H9 (cell line): ENCODE results near the gene TBC1D1. TPM values are rescaled to one million over a fixed set of nuclear protein-coding genes. Genes with fewer than 3 reads are reported as not detected.

ENCODE experiments used
- DNase-seq: peaks from one replicate; pipeline ENCODE4 v3.0.0-alpha.2; 2017
- H2AFZ ChIP-seq: one replicate; pipeline ENCODE4 v1.6.1; 2013; ENCODE audit warnings: mild to moderate bottlenecking, low read length, control low read depth, moderate library complexity
- H2AK5ac ChIP-seq: 2 replicates; pipeline ENCODE4 v1.6.1; 2013; ENCODE audit warnings: low read length, control low read depth, mixed read lengths; ENCODE audit not compliant: insufficient read length
- H2BK120ac ChIP-seq: one replicate; pipeline ENCODE4 v1.6.1; 2013; ENCODE audit warnings: low read depth, mild to moderate bottlenecking, low read length, control low read depth, inconsistent platforms; ENCODE audit not compliant: poor library complexity, severe bottlenecking
- H2BK12ac ChIP-seq: 2 replicates; pipeline ENCODE4 v1.6.1; 2013; ENCODE audit warnings: low read length, control low read depth, mixed read lengths, low read depth; ENCODE audit not compliant: insufficient read length
- H2BK15ac ChIP-seq: 2 replicates; pipeline ENCODE4 v1.6.1; 2013; ENCODE audit warnings: low read depth, low read length, control low read depth
- H2BK20ac ChIP-seq: one replicate; pipeline ENCODE4 v1.6.1; 2013; ENCODE audit warnings: low read depth, mild to moderate bottlenecking, low read length, control low read depth, inconsistent platforms; ENCODE audit not compliant: poor library complexity, severe bottlenecking
- H2BK5ac ChIP-seq: 2 replicates; pipeline ENCODE4 v1.6.1; 2013; ENCODE audit warnings: low read length, control low read depth, mixed read lengths; ENCODE audit not compliant: insufficient read length
- H3K14ac ChIP-seq: 2 replicates; pipeline ENCODE4 v1.6.1; 2013; ENCODE audit warnings: low read length, control low read depth; ENCODE audit not compliant: insufficient read depth
- H3K18ac ChIP-seq: 2 replicates; pipeline ENCODE4 v1.6.1; 2013; ENCODE audit warnings: low read depth, mild to moderate bottlenecking, mixed read lengths, low read length, control low read depth; ENCODE audit not compliant: insufficient read length
- H3K23ac ChIP-seq: 2 replicates; pipeline ENCODE4 v1.6.1; 2013; ENCODE audit warnings: low read length, control low read depth, mixed read lengths, low read depth; ENCODE audit not compliant: insufficient read length
- H3K23me2 ChIP-seq: 2 replicates; pipeline ENCODE4 v1.6.1; 2013; ENCODE audit warnings: low read depth, mild to moderate bottlenecking, mixed read lengths, low read length, control low read depth; ENCODE audit not compliant: insufficient read length, poor library complexity, severe bottlenecking
- H3K27ac ChIP-seq: 2 replicates; pipeline ENCODE4 v1.5.1; 2013; ENCODE audit warnings: low read length, control low read depth, mixed read lengths, low read depth; ENCODE audit not compliant: insufficient read length
- H3K27me3 ChIP-seq: 2 replicates; pipeline ENCODE4 v1.6.1; 2013; ENCODE audit warnings: low read length, control low read depth, inconsistent platforms; ENCODE audit not compliant: insufficient read depth
- H3K4ac ChIP-seq: 2 replicates; pipeline ENCODE4 v1.6.1; 2013; ENCODE audit warnings: low read depth, mild to moderate bottlenecking, control low read depth, inconsistent platforms, low read length, moderate library complexity
- H3K4me1 ChIP-seq: 2 replicates; pipeline ENCODE4 v1.6.1; 2013; ENCODE audit warnings: low read length, control low read depth, inconsistent platforms; ENCODE audit not compliant: insufficient read depth
- H3K4me2 ChIP-seq: 2 replicates; pipeline ENCODE4 v1.6.1; 2013; ENCODE audit warnings: low read length, control low read depth, mixed read lengths; ENCODE audit not compliant: insufficient read length, insufficient read depth
- H3K56ac ChIP-seq: 2 replicates; pipeline ENCODE4 v1.6.1; 2013; ENCODE audit warnings: low read depth, mild to moderate bottlenecking, mixed read lengths, low read length, control low read depth; ENCODE audit not compliant: insufficient read length
- H3K79me1 ChIP-seq: 2 replicates; pipeline ENCODE4 v1.6.1; 2013; ENCODE audit warnings: low read depth, mild to moderate bottlenecking, moderate library complexity, low read length, control low read depth, inconsistent platforms; ENCODE audit not compliant: insufficient read depth, poor library complexity, severe bottlenecking
- H3K79me2 ChIP-seq: 2 replicates; pipeline ENCODE4 v1.6.1; 2013; ENCODE audit warnings: low read length, control low read depth, inconsistent platforms; ENCODE audit not compliant: insufficient read depth
- H3K9ac ChIP-seq: 2 replicates; pipeline ENCODE4 v1.6.1; 2013; ENCODE audit warnings: low read length, control low read depth, mixed read lengths; ENCODE audit not compliant: insufficient read length; ENCODE audit errors: extremely low read depth
- H3K9me3 ChIP-seq: one replicate; pipeline ENCODE4 v1.6.1; 2013; ENCODE audit warnings: low read depth, low read length, inconsistent platforms; ENCODE audit not compliant: control insufficient read depth
- H3T11ph ChIP-seq: one replicate; pipeline ENCODE4 v1.6.1; 2013; ENCODE audit warnings: mild to moderate bottlenecking, low read length, control low read depth, inconsistent platforms
- H4K20me1 ChIP-seq: one replicate; pipeline ENCODE4 v1.6.1; 2013; ENCODE audit not compliant: control insufficient read depth, insufficient read length, insufficient read depth
- H4K5ac ChIP-seq: 2 replicates; pipeline ENCODE4 v1.6.1; 2013; ENCODE audit warnings: low read depth, mild to moderate bottlenecking, mixed read lengths, low read length, control low read depth; ENCODE audit not compliant: insufficient read length
- H4K8ac ChIP-seq: replicated peaks from 2 replicates; pipeline ENCODE4 v1.6.1; 2013; ENCODE audit warnings: low read length, control low read depth, mixed read lengths, low read depth; ENCODE audit not compliant: insufficient read length
- H4K91ac ChIP-seq: 2 replicates; pipeline ENCODE4 v1.6.1; 2013; ENCODE audit warnings: low read depth, mild to moderate bottlenecking, moderate library complexity, mixed read lengths, low read length, control low read depth; ENCODE audit not compliant: insufficient read length
- H3K27ac Mint-ChIP-seq, 3 experiments: 2 replicates in 2 of 3; 3 replicates in 1 of 3; pipeline ENCODE4 v1.8.0; 2020 to 2021; ENCODE audit warnings: mixed read lengths in 3 of 3, mild to moderate bottlenecking in 1 of 3, moderate library complexity in 1 of 3
- H3K27me3 Mint-ChIP-seq: 2 replicates; pipeline ENCODE4 v1.8.0; 2021; ENCODE audit warnings: low read depth, mild to moderate bottlenecking, moderate library complexity, mixed read lengths
- H3K36me3 Mint-ChIP-seq, 3 experiments: 2 replicates in 2 of 3; 3 replicates in 1 of 3; pipeline ENCODE4 v1.8.0; 2020 to 2021; ENCODE audit warnings: low read depth in 3 of 3, mixed read lengths in 3 of 3; ENCODE audit not compliant: insufficient read depth in 1 of 3
- H3K4me1 Mint-ChIP-seq, 2 experiments: 2 replicates each; pipeline ENCODE4 v1.8.0; 2020; ENCODE audit warnings: mixed read lengths in 2 of 2
- H3K4me3 Mint-ChIP-seq, 2 experiments: 2 replicates in 1 of 2; 3 replicates in 1 of 2; pipeline ENCODE4 v1.8.0; 2020 to 2021; ENCODE audit warnings: mild to moderate bottlenecking in 2 of 2, mixed read lengths in 2 of 2, moderate library complexity in 1 of 2
- H3K9me3 Mint-ChIP-seq, 2 experiments: 2 replicates in 1 of 2; 3 replicates in 1 of 2; pipeline ENCODE4 v1.8.0; 2020; ENCODE audit warnings: mild to moderate bottlenecking in 2 of 2, mixed read lengths in 2 of 2, moderate library complexity in 1 of 2
- CTCF ChIP-seq: fragments of 200-600 bp; sonication (generic); conservative IDR thresholded peaks from 3 replicates; pipeline ENCODE4 v1.8.0; 2021; ENCODE audit warnings: antibody characterized with exemption, mild to moderate bottlenecking
- WGBS: extraction: QIAGEN DNeasy Blood & Tissue Kit; methylation state at CpG from one replicate; pipeline ENCODE4 v1.1.7; 2013; ENCODE audit warnings: missing lambda C conversion rate, low lambda C conversion rate, mixed read lengths; ENCODE audit not compliant: insufficient read length; ENCODE audit errors: extremely low coverage; 5-methylcytosine and 5-hydroxymethylcytosine counted together
- total RNA-seq: library from RNA; stranded (reverse); gene quantifications from 2 replicates; pipeline ENCODE4 v1.2.1, GENCODE V29; 2021

The TBC1D1 gene
- total RNA-seq, 1 experiment from 2014 or later = 109 TPM

GRCh38 chr4:38131371-38132091 lies 240.6 kb downstream of the TBC1D1 start:
- Histone ChIP-seq H3K79me1 (no peaks in the 10 kb centered on the region), H3K79me2 (no peaks in the 10 kb centered on the region), H4K20me1 (no peaks in the 10 kb centered on the region), H4K8ac (no peak overlapping the region), H3K9me3 (no peaks in the 10 kb centered on the region), H2BK15ac (no peak overlapping the region), H4K5ac (no peak overlapping the region), H3K23ac (no peak overlapping the region), H2BK20ac (no peak overlapping the region), H2AFZ (no peak overlapping the region), H3K9ac (no peak overlapping the region), H2BK12ac (no peak overlapping the region), H3K4me2 (no peak overlapping the region), H2BK5ac (no peak overlapping the region), H3K27me3 (peaks cover 15% of the 10 kb centered on the region; the same call in 1 of the 2 replicates), H3T11ph (no peak overlapping the region), H2BK120ac (no peak overlapping the region), H3K18ac (no peak overlapping the region), H3K14ac (no peak overlapping the region; the same call in 1 of the 2 replicates), H3K27ac (no peak overlapping the region), H3K4me1 (no peaks in the 10 kb centered on the region; the same call in none of the 2 replicates), H3K56ac (no peak overlapping the region), H3K4ac (no peak overlapping the region), H3K23me2 (no peaks in the 10 kb centered on the region), H2AK5ac (no peak overlapping the region), H4K91ac (no peak overlapping the region)
- H3K9me3 Mint-ChIP-seq = no peaks in the 10 kb centered on the region; a peak in 1 of 5 replicates
- peak; percentile 77 for DNase-seq
- H3K4me1 Mint-ChIP-seq = peaks cover 41 to 51% of the 10 kb centered on the region in 2 experiments
- H3K4me3 Mint-ChIP-seq = peak overlapping the region in 1 of 2 experiments; percentile 33; a peak in 2 of 5 replicates
- H3K36me3 Mint-ChIP-seq = peaks cover 14 to 35% (median 32%) of the 10 kb centered on the region in 3 experiments
- no CpG with 5 or more reads among the region's 12 CpGs for WGBS
- TF ChIP-seq CTCF = no peak
- peaks cover 71% of the 10 kb centered on the region for H3K27me3 Mint-ChIP-seq
- peak overlapping the region in 2 of 3 experiments; percentile 48 to 82; a peak in 4 of 7 replicates for H3K27ac Mint-ChIP-seq
